Hypothalamus (tissue), 51 donors: ENCODE data around the gene ADGRD1.

Experiments
- DNase-seq, 51 donors: peaks; one replicate each; lab custom pipeline; 2025; lab: John Stamatoyannopoulos, UW

The ADGRD1 gene

GRCh38 chr12:131035245-131035681 lies 81.6 kb downstream of the ADGRD1 start:
- DNase-seq: peak in 1 of 51 donors; percentile 40

- no peak for DNase-seq
These were observed 84.5 kb downstream of the ADGRD1 start for GRCh38 chr12:131038159-131038558.

GRCh38 chr12:131038961-131039950 lies 85.5 kb downstream of the ADGRD1 start:
- no peak for DNase-seq

GRCh38 chr12:131040491-131040890 lies 86.8 kb downstream of the ADGRD1 start:
- no peak for DNase-seq

- DNase-seq: no peak
These were observed 87.7 kb downstream of the ADGRD1 start for GRCh38 chr12:131041216-131041967.

GRCh38 chr12:131041968-131042833 lies 88.5 kb downstream of the ADGRD1 start:
- no peak for DNase-seq

GRCh38 chr12:131042834-131043245 lies 89.1 kb downstream of the ADGRD1 start:
- DNase-seq: no peak

- DNase-seq: no peak
These were observed 89.7 kb downstream of the ADGRD1 start for GRCh38 chr12:131043401-131043871.

GRCh38 chr12:131044136-131044535 lies 90.4 kb downstream of the ADGRD1 start:
- no peak for DNase-seq

- no peak for DNase-seq
These were observed 91.2 kb downstream of the ADGRD1 start for GRCh38 chr12:131044760-131045381.

GRCh38 chr12:131045705-131046460 lies 92.2 kb downstream of the ADGRD1 start:
- no peak for DNase-seq

- DNase-seq: peak in 1 of 51 donors; percentile 5
These were observed 93.4 kb downstream of the ADGRD1 start for GRCh38 chr12:131046813-131047788.

GRCh38 chr12:131047789-131048610 lies 94.3 kb downstream of the ADGRD1 start:
- DNase-seq: no peak

- no peak for DNase-seq
These were observed 94.9 kb downstream of the ADGRD1 start for GRCh38 chr12:131048611-131048990.

- no peak for DNase-seq
These were observed 95.3 kb downstream of the ADGRD1 start for GRCh38 chr12:131049002-131049401.

GRCh38 chr12:131049549-131050339 lies 96.0 kb downstream of the ADGRD1 start:
- no peak for DNase-seq
